Rectal smooth muscle tissue (tissue), 1 donor: ENCODE data around the gene CDH6.

ENCODE experiments used
- H3K27ac ChIP-seq: one replicate; pipeline ENCODE4 v1.7.0; 2013; ENCODE audit warnings: low read depth, low read length, inconsistent platforms
- H3K27me3 ChIP-seq: one replicate; pipeline ENCODE4 v1.7.0; 2013; ENCODE audit warnings: low read length; ENCODE audit not compliant: control insufficient read depth, insufficient read depth
- H3K36me3 ChIP-seq: one replicate; pipeline ENCODE4 v1.7.0; 2013; ENCODE audit warnings: low read length; ENCODE audit not compliant: control insufficient read depth, insufficient read depth
- H3K4me1 ChIP-seq: one replicate; pipeline ENCODE4 v1.7.0; 2013; ENCODE audit warnings: low read length; ENCODE audit not compliant: control insufficient read depth, insufficient read depth
- H3K4me3 ChIP-seq: one replicate; pipeline ENCODE4 v1.7.0; 2013; ENCODE audit warnings: low read length
- H3K9ac ChIP-seq: one replicate; pipeline ENCODE4 v1.7.0; 2013; ENCODE audit warnings: low read length

Gene CDH6

GRCh38 chr5:31366941-31367340 lies 173.5 kb downstream of the CDH6 start:
- no peak overlapping the region for H3K4me3 ChIP-seq
- no peaks in the 10 kb centered on the region for H3K4me1 ChIP-seq
- H3K27ac ChIP-seq, result no peak overlapping the region
- no peak overlapping the region for H3K9ac ChIP-seq
- H3K27me3 ChIP-seq, result no peaks in the 10 kb centered on the region
- H3K36me3 ChIP-seq, result no peaks in the 10 kb centered on the region

- no peak overlapping the region for H3K9ac ChIP-seq
- H3K27me3 ChIP-seq, result no peaks in the 10 kb centered on the region
- H3K36me3 ChIP-seq, result no peaks in the 10 kb centered on the region
- no peak overlapping the region for H3K4me3 ChIP-seq
- H3K27ac ChIP-seq, result no peak overlapping the region
- no peaks in the 10 kb centered on the region for H3K4me1 ChIP-seq
Observed at GRCh38 chr5:31372124-31372523, 178.6 kb downstream of the CDH6 start.

GRCh38 chr5:31375999-31376720 lies 182.7 kb downstream of the CDH6 start:
- H3K9ac ChIP-seq, result no peak overlapping the region
- no peaks in the 10 kb centered on the region for H3K4me1 ChIP-seq
- H3K36me3 ChIP-seq, result no peaks in the 10 kb centered on the region
- no peak overlapping the region for H3K27ac ChIP-seq
- no peaks in the 10 kb centered on the region for H3K27me3 ChIP-seq
- no peak overlapping the region for H3K4me3 ChIP-seq

- Histone ChIP-seq H3K4me1 (no peaks in the 10 kb centered on the region), H3K36me3 (no peaks in the 10 kb centered on the region), H3K27me3 (no peaks in the 10 kb centered on the region), H3K9ac (no peak overlapping the region), H3K27ac (no peak overlapping the region), H3K4me3 (no peak overlapping the region)
Observed at GRCh38 chr5:31377274-31377946, 183.9 kb downstream of the CDH6 start.

- Histone ChIP-seq H3K27me3 (no peaks in the 10 kb centered on the region), H3K27ac (no peak overlapping the region), H3K4me3 (no peak overlapping the region), H3K9ac (no peak overlapping the region), H3K4me1 (no peaks in the 10 kb centered on the region), H3K36me3 (no peaks in the 10 kb centered on the region)
Observed at GRCh38 chr5:31378136-31378535, 184.7 kb downstream of the CDH6 start.
